LNCaP clone FGC (cell line): ENCODE data around the gene BMP2.

Source experiments
- DNase-seq: peaks from one replicate; pipeline ENCODE4 v3.0.0-alpha.2; 2011; ENCODE audit warnings: low read depth
- H3K4me3 ChIP-seq: 2 replicates; pipeline ENCODE4 v1.5.1; 2011; ENCODE audit warnings: mild to moderate bottlenecking, low read depth, low read length, control low read depth
- CTCF ChIP-seq: IDR thresholded peaks from 2 replicates; pipeline ENCODE4 v1.5.1; 2012; ENCODE audit warnings: mild to moderate bottlenecking; ENCODE audit not compliant: control insufficient read depth, insufficient read depth; ENCODE audit errors: extremely low read depth

Gene BMP2

DNA sequence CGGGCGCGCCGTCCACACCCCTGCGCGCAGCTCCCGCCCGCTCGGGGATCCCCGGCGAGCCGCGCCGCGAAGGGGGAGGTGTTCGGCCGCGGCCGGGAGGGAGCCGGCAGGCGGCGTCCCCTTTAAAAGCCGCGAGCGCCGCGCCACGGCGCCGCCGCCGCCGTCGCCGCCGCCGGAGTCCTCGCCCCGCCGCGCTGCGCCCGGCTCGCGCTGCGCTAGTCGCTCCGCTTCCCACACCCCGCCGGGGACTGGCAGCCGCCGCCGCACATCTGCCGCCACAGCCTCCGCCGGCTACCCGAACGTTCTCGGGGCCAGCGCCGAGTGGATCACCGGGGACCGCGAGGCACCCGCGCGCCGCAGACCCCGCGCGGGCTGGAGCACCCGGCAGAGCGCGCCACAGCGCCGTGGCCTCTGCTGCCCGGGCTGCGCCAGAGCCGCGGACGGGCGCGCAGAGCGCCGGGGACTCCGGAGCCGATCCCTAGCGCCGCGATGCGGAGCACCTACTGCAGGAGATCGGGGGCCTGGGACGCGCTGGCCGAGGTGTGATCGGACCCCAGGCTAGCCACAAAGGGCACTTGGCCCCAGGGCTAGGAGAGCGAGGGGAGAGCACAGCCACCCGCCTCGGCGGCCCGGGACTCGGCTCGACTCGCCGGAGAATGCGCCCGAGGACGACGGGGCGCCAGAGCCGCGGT is at the start of gene BMP2:
Gene BMP2 (plus strand): TSS at position 151 of the 692 bp plus-strand sequence. CDS start 2,441 bp downstream, outside the sequence.
- TF ChIP-seq CTCF, result peak; percentile 10; the same call in 1 of the 2 replicates
- no peak within 1 kb of the TSS for H3K4me3 ChIP-seq
- no peak for DNase-seq

DNA sequence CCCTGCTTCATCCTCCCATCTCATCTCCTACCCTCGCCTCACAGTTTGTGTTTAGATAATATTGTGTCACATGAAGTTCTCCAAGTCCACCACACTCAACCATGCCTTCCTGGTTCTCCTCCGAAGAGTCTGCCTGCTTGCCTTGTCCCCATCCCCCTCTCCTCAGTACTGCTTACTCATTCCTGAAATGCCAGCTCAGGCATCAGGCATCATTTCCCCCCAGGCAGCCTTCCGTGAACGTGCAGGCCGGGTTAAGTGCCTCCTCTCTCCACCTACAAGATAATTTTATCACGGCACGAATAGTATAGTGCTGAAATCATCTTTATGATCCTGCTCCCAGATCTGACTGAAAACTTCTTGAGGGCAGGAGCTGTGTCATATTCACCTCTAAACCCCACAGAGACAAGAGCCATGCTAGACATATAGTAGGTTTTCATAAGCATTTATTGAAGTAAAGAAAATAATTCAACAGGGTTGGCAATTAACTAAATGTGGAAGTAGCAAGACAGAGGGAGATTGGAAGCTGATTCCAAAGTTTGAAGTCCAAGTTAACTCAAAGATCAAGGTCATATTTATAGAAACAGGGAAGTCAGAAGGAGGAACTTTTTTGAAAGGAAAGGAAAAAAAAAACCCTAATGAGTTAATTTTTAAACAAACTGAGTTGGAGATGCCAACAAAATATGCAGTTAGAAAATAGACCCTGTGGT is 48.7 kb upstream of the BMP2 start:
- DNase-seq, result no peak
- no peak for TF ChIP-seq CTCF

DNA sequence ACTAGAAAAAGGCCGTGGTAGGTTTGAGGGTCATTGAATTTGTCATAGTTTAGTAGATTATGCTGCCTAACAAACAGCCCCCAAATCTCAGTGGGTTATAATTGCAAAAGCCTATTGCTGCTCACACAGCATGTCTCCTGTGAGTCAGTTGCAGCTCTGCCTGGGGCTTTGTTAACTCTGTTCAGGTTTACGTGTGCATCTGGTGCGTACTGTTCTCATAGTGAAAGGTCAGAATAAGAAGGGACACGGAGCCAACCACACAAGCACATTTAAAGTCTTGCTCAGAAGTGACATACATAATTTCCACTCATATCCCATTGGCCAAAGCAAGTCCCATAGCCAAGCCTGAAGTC is 48.1 kb upstream of the BMP2 start:
- DNase-seq, result no peak
- no peak for TF ChIP-seq CTCF

More for the DNA sequence above, 48.7 kb upstream of the BMP2 start:
- no peak overlapping the region for H3K4me3 ChIP-seq

GRCh38 chr20:6726761-6727160 is 40.7 kb upstream of the BMP2 start:
- DNase-seq, result no peak
- TF ChIP-seq CTCF, result no peak
- no peak overlapping the region for H3K4me3 ChIP-seq

More for the DNA sequence above, 48.1 kb upstream of the BMP2 start:
- H3K4me3 ChIP-seq, result no peak overlapping the region

DNA sequence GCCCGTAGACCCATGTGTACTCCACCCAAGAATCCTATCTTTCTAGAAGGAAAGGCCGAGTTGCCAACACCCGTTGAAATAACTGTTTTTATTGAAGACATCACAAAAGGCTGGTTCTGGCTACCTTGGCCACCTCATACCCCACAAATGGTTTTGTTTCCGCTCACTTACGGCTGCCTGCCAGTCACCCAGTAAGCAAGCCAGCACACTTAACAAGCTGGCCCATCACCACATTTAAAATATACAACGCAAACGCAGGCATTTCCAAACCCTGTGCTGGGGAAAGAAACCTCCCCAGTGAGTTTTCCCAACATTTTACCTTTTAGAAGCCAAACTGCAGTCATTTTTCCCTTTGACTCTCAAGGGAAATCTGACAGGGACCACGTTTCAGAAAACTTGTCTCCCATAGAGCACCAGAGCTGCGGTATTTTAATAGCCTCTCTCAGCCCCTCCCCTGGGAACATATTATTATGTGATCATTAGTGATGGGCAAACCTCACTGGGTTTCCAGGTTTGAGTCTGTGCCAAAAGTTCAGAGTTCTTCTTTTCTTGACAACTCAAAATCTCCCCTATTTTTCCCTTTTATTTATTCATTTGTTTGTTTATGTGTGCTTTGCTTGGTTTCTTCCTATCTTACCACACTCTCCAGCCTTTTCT is 36.7 kb upstream of the BMP2 start:
- no peak for TF ChIP-seq CTCF
- no peak for DNase-seq
- H3K4me3 ChIP-seq, result no peak overlapping the region

DNA sequence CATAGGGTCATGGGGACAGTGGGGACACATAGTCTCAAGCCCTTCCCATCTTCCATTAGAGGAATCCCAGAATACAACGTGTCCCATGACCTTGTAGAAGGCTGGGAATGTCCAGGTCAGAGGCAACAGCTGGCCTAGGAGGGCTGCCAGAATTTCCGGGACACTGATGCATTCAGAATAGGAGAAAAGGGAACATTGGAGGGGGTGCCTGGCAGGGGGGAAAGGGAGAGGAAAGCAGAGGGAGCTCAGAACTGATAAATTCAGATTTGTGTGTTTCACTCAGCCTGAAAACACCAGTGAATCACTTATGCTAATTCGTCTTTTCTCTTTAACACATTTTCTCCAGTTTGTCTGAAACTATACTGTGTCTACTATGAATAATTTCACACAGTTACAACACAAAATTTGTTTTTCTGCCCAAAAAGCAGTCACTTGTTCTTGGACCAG is 35.5 kb upstream of the BMP2 start:
- DNase-seq, result no peak
- no peak for TF ChIP-seq CTCF
- no peak overlapping the region for H3K4me3 ChIP-seq
